Measurements from ENCODE around the gene PAQR7.

The PAQR7 gene

DNA sequence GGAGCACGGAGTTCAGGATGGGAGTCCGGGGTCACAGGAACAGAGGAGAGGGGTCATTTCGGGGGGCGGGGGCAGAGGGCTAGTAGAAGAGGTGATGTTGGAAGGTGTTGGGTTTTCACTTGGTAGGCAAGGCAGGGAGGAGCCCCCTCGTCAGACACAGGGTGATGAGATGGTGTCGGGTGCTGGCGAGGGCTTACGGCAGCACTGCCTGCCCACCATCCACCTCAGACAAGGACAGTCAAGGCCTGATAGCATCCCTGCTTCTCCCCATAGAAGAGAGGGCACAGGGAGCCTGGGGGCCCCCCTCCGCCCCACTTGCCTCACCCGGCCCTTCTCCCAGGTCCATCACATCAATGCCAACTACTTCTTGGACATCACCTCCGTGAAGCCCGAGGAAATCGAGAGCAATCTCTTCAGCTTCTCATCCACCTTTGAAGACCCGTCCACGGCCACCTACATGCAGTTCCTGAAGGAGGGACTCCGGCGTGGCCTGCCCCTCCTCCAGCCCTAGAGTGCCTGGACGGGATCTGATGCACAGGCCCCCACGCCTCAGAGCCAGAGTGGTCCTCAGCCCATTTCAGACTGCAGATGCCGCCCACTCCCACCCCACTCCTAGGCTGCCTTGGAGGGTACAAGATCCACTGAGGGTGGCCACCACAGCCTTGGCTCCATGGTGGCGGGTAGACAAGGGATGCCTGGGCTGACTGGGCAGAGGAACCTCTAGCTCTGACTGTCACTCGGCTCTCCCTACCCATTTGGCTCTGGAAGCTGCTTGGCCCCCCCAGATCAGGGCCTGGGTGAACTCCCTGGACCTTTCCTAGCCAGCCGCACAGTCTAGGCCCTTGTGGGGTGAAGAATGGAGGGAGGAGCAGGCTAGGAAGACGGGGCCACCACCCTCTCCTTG lies 60.0 kb downstream of the PAQR7 start:
- Histone ChIP-seq H3K79me2 (ENCODE audit: control insufficient read depth, insufficient read depth, low read length, unreplicated experiment) (peaks cover 5% of the 10 kb centered on the region), H3K4me3 (ENCODE audit: low read depth, low read length) (no peak overlapping the region), H2AFZ (ENCODE audit: low read length, unreplicated experiment) (no peak overlapping the region), H3K27me3 (ENCODE audit: insufficient read depth, low read length) (no peaks in the 10 kb centered on the region), H3K36me3 (ENCODE audit: insufficient read depth, low read length) (no peaks in the 10 kb centered on the region), H3K27ac (ENCODE audit: low read depth, low read length) (no peak overlapping the region), H3K4me1 (ENCODE audit: control insufficient read depth, insufficient read depth, low read length, unreplicated experiment) (peaks cover 16% of the 10 kb centered on the region)

- H2AFZ ChIP-seq (ENCODE audit: low read length, unreplicated experiment), result no peak overlapping the region
- no peaks in the 10 kb centered on the region for H3K36me3 ChIP-seq (ENCODE audit: insufficient read depth, low read length)
- no peaks in the 10 kb centered on the region for H3K79me2 ChIP-seq (ENCODE audit: control insufficient read depth, insufficient read depth, low read length, unreplicated experiment)
- H3K4me1 ChIP-seq (ENCODE audit: control insufficient read depth, insufficient read depth, low read length, unreplicated experiment), result peaks cover 16% of the 10 kb centered on the region
- H3K4me3 ChIP-seq (ENCODE audit: low read depth, low read length), result no peak overlapping the region
- H3K27ac ChIP-seq (ENCODE audit: low read depth, low read length), result no peak overlapping the region
- H3K27me3 ChIP-seq (ENCODE audit: insufficient read depth, low read length), result no peaks in the 10 kb centered on the region
These were observed 60.9 kb downstream of the PAQR7 start for GRCh38 chr1:25814549-25815087.

- peaks cover 14% of the 10 kb centered on the region for H3K4me1 ChIP-seq (ENCODE audit: control insufficient read depth, insufficient read depth, low read length, unreplicated experiment)
- no peaks in the 10 kb centered on the region for H3K36me3 ChIP-seq (ENCODE audit: insufficient read depth, low read length)
- no peak overlapping the region for H2AFZ ChIP-seq (ENCODE audit: low read length, unreplicated experiment)
- H3K27me3 ChIP-seq (ENCODE audit: insufficient read depth, low read length), result no peaks in the 10 kb centered on the region
- no peak overlapping the region for H3K4me3 ChIP-seq (ENCODE audit: low read depth, low read length)
- H3K79me2 ChIP-seq (ENCODE audit: control insufficient read depth, insufficient read depth, low read length, unreplicated experiment), result no peaks in the 10 kb centered on the region
- H3K27ac ChIP-seq (ENCODE audit: low read depth, low read length), result no peak overlapping the region
These were observed 61.6 kb downstream of the PAQR7 start for GRCh38 chr1:25813734-25814471.

- Histone ChIP-seq H3K27me3 (ENCODE audit: insufficient read depth, low read length) (no peaks in the 10 kb centered on the region), H3K36me3 (ENCODE audit: insufficient read depth, low read length) (no peaks in the 10 kb centered on the region), H3K27ac (ENCODE audit: low read depth, low read length) (no peak overlapping the region), H3K4me1 (ENCODE audit: control insufficient read depth, insufficient read depth, low read length, unreplicated experiment) (peaks cover 7% of the 10 kb centered on the region), H3K79me2 (ENCODE audit: control insufficient read depth, insufficient read depth, low read length, unreplicated experiment) (no peaks in the 10 kb centered on the region), H3K4me3 (ENCODE audit: low read depth, low read length) (no peak overlapping the region), H2AFZ (ENCODE audit: low read length, unreplicated experiment) (no peak overlapping the region)
These were observed 62.3 kb downstream of the PAQR7 start for GRCh38 chr1:25813071-25813733.
